Renal cortex interstitium (tissue), 11 donors: Measurements from ENCODE around the gene HOXA10. TPM values are rescaled to one million over a fixed set of nuclear protein-coding genes. Genes with fewer than 3 reads are reported as not detected.

ENCODE experiments used
- DNase-seq, 11 donors: peaks; one replicate each; pipeline ENCODE4 v3.0.0-alpha.2; 2013; ENCODE audit warnings: low read depth in 9 of 11, low spot score in 4 of 11; ENCODE audit errors: extremely low read depth in 1 of 11
- polyA plus RNA-seq, 3 donors: library from polyadenylated mRNA; unstranded; fragments of 120-200 nt; gene quantifications; one replicate each; pipeline ENCODE4 v1.2.1, GENCODE V29; 2013; ENCODE audit not compliant: insufficient read length in 3 of 3

HOXA10 gene
- polyA plus RNA-seq, 3 donors = 140 to 148 (median 145) TPM

- DNase-seq = no peak
These were observed 9.6 kb downstream of the HOXA10 start for GRCh38 chr7:27164367-27165088.

GRCh38 chr7:27164045-27164366 is 10.1 kb downstream of the HOXA10 start:
- DNase-seq = no peak

- DNase-seq = no peak
These were observed 10.7 kb downstream of the HOXA10 start for GRCh38 chr7:27163288-27164044.

GRCh38 chr7:27162561-27163287 is 11.4 kb downstream of the HOXA10 start:
- DNase-seq = no peak

GRCh38 chr7:27161721-27162560 is 12.2 kb downstream of the HOXA10 start:
- DNase-seq = no peak

- DNase-seq = no peak
These were observed 12.9 kb downstream of the HOXA10 start for GRCh38 chr7:27161214-27161720.

GRCh38 chr7:27160546-27161213 is 13.4 kb downstream of the HOXA10 start:
- peak in 9 of 11 donors; percentile 88 to 94 (median 91) for DNase-seq

GRCh38 chr7:27160145-27160545 is 14.0 kb downstream of the HOXA10 start:
- no peak for DNase-seq

GRCh38 chr7:27159266-27160144 is 14.6 kb downstream of the HOXA10 start:
- no peak for DNase-seq

GRCh38 chr7:27158436-27159265 is 15.5 kb downstream of the HOXA10 start:
- DNase-seq = no peak

- DNase-seq = peak in 1 of 11 donors; percentile 75
These were observed 16.3 kb downstream of the HOXA10 start for GRCh38 chr7:27157702-27158431.

- no peak for DNase-seq
These were observed 17.0 kb downstream of the HOXA10 start for GRCh38 chr7:27156916-27157701.

GRCh38 chr7:27156508-27156898 is 17.6 kb downstream of the HOXA10 start, which contains the start of gene HOXA7:
HOXA7 (minus strand) TSS chr7:27156675; CDS start chr7:27156545, 130 bp downstream.
- peak in 8 of 11 donors; percentile 80 to 94 (median 91) for DNase-seq

- DNase-seq = no peak
These were observed 18.2 kb downstream of the HOXA10 start for GRCh38 chr7:27155816-27156507.
